ENCODE results near the gene UBASH3A.

- TF ChIP-seq, protein P1, sequence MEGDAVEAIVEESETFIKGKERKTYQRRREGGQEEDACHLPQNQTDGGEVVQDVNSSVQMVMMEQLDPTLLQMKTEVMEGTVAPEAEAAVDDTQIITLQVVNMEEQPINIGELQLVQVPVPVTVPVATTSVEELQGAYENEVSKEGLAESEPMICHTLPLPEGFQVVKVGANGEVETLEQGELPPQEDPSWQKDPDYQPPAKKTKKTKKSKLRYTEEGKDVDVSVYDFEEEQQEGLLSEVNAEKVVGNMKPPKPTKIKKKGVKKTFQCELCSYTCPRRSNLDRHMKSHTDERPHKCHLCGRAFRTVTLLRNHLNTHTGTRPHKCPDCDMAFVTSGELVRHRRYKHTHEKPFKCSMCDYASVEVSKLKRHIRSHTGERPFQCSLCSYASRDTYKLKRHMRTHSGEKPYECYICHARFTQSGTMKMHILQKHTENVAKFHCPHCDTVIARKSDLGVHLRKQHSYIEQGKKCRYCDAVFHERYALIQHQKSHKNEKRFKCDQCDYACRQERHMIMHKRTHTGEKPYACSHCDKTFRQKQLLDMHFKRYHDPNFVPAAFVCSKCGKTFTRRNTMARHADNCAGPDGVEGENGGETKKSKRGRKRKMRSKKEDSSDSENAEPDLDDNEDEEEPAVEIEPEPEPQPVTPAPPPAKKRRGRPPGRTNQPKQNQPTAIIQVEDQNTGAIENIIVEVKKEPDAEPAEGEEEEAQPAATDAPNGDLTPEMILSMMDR (optimal IDR thresholded peaks at IDR 0.05 in 1 of 3, IDR thresholded peaks at IDR 0.05 in 1 of 3, conservative IDR thresholded peaks at IDR 0.05 in 1 of 3; ENCODE audit: extremely low read depth in 1 of 3, insufficient read depth in 2 of 3, low read length in 3 of 3): no peak
- TF ChIP-seq EZH2 (IDR thresholded peaks at IDR 0.05; ENCODE audit: low read length): no peak
Measured at GRCh38 chr21:42358261-42358660, 45.4 kb upstream of the UBASH3A start.
